Kidney (tissue), 14 donors: ENCODE measurements around the gene CD4. TPM values are rescaled to one million over a fixed set of nuclear protein-coding genes. Genes with fewer than 3 reads are reported as not detected.
A peak's percentile ranks its signal among the peaks of the same experiment; 100 is the strongest.
"Not testable (repeated sequence)": the region's sequence is repeated elsewhere in the genome, so short reads cannot be mapped to it uniquely, and the experiment has no call there.

ENCODE experiments used
- DNase-seq, 5 donors: peaks; one replicate each; pipeline ENCODE4 v3.0.0-alpha.2; 2013 to 2020
- FAIRE-seq: peaks from 2 replicates; lab custom pipeline; 2012; peaks lifted over from hg19 to GRCh38; lab: Jason Lieb, UNC
- H3K27ac ChIP-seq, 2 donors: one replicate each; pipeline ENCODE4 v1.7.0; 2013; ENCODE audit warnings: low read depth in 2 of 2, low read length in 2 of 2, inconsistent platforms in 1 of 2
- H3K27me3 ChIP-seq: one replicate; pipeline ENCODE4 v1.7.1; 2013; ENCODE audit warnings: low read length, inconsistent platforms; ENCODE audit not compliant: control insufficient read depth, insufficient read depth
- H3K36me3 ChIP-seq, 3 donors: one replicate each; pipeline versions ENCODE4 v1.7.0 to v1.7.1; 2013; ENCODE audit warnings: low read length in 3 of 3, control low read depth in 1 of 3, inconsistent platforms in 1 of 3; ENCODE audit not compliant: insufficient read depth in 3 of 3, control insufficient read depth in 2 of 3
- H3K4me1 ChIP-seq, 3 donors: one replicate each; pipeline versions ENCODE4 v1.7.0 to v1.7.1; 2013; ENCODE audit warnings: low read length in 3 of 3, inconsistent platforms in 1 of 3, low read depth in 1 of 3; ENCODE audit not compliant: control insufficient read depth in 2 of 3, insufficient read depth in 2 of 3
- H3K4me3 ChIP-seq, 3 donors: one replicate each; pipeline versions ENCODE4 v1.7.0 to v1.8.1; 2013; ENCODE audit warnings: low read length in 3 of 3, control low read depth in 1 of 3, inconsistent platforms in 1 of 3
- H3K9ac ChIP-seq, 3 donors: one replicate each; pipeline versions ENCODE4 v1.7.0 to v1.7.1; 2013; ENCODE audit warnings: low read length in 3 of 3, control low read depth in 1 of 3, inconsistent platforms in 1 of 3
- H3K9me3 ChIP-seq, 3 donors: one replicate each; pipeline versions ENCODE4 v1.7.0 to v1.7.1; 2013; ENCODE audit warnings: low read length in 3 of 3, control low read depth in 1 of 3, inconsistent platforms in 1 of 3; ENCODE audit not compliant: control insufficient read depth in 2 of 3, insufficient read depth in 1 of 3
- intact Hi-C: fragments of 100-400 bp; cut with DNase I; formaldehyde crosslinking; loops from one replicate; pipeline ENCODE4 v1.11.1; 2022
- polyA plus RNA-seq: library from polyadenylated mRNA; stranded (reverse); fragments of 350-450 nt; fragmentation: Illumina TruSeq; extraction: RNeasy Lipid Tissue Mini Kit (QIAGEN cat#74804); gene quantifications from one replicate; pipeline ENCODE4 v1.2.3, GENCODE V29; 2014; ENCODE audit warnings: low read depth, low replicate concordance; ENCODE audit not compliant: insufficient read depth
- total RNA-seq: library from RNA; stranded (reverse); fragmentation: NEBNext Ultra II Directional; extraction: Animal tissue kit (Norgen Biotek cat#: 25700); gene quantifications from one replicate; pipeline ENCODE4 v1.2.1, GENCODE V29; 2021
- TF ChIP-seq, protein P1 (sequence below): IDR thresholded peaks from 3 replicates; pipeline ENCODE4 v1.5.1; 2012; ENCODE audit warnings: mild to moderate bottlenecking, moderate library complexity, borderline replicate concordance; ENCODE audit not compliant: insufficient read depth; ENCODE audit errors: extremely low read depth
- donor health status: control.
- donor health status: control.
- donor health status: control.
- donor health status: control.
- donor health status: control.
- donor health status: DM: yes; HTN: yes; CAD: no.
- donor health status: Normal renal cell carcinoma (clear cell type).

Gene CD4
- total and polyA plus RNA-seq, 2 donors from 2014 or later = 12.2 to 38.1 TPM

DNA sequence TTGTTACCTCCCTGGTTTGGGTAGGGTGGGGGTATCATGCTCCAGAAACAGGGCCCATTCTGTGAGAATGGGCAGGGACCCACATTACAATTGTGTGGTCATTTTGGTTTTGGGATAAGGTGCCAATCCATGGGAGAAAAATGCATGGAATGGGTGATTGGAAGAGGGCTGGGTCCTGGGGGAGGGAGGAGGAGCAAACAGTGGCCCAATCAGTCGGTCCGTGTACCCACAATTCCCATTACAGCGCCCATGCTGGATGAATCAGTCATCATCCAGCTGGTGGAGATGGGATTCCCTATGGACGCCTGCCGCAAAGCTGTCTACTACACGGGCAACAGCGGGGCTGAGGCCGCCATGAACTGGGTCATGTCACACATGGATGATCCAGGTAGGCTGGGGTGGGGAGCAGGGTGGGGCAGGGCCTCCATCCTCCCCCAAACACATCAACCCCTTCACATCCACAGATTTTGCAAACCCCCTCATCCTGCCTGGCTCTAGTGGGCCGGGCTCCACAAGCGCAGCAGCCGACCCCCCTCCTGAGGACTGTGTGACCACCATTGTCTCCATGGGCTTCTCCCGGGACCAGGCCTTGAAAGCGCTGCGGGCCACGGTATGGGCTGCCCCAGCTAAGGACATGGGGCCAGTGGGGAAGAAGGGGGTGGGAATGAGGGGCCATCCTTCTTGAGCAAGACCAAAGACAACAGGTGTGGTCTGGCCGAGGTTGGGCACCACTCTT, 74.4 kb downstream of the CD4 start:
- DNase-seq (peak in 1 of 5 donors; percentile 74), FAIRE-seq (no peak)
- no peaks in the 10 kb centered on the region for H3K27me3 ChIP-seq
- no peak overlapping the region for H3K9ac ChIP-seq
- intact Hi-C loops = no loop called here
- H3K9me3 ChIP-seq = no peaks in the 10 kb centered on the region
- H3K36me3 ChIP-seq = peaks cover 4 to 49% (median 30%) of the 10 kb centered on the region in 3 donors
- no peak overlapping the region for H3K27ac ChIP-seq
- no peak overlapping the region for H3K4me3 ChIP-seq
- TF ChIP-seq, protein P1, sequence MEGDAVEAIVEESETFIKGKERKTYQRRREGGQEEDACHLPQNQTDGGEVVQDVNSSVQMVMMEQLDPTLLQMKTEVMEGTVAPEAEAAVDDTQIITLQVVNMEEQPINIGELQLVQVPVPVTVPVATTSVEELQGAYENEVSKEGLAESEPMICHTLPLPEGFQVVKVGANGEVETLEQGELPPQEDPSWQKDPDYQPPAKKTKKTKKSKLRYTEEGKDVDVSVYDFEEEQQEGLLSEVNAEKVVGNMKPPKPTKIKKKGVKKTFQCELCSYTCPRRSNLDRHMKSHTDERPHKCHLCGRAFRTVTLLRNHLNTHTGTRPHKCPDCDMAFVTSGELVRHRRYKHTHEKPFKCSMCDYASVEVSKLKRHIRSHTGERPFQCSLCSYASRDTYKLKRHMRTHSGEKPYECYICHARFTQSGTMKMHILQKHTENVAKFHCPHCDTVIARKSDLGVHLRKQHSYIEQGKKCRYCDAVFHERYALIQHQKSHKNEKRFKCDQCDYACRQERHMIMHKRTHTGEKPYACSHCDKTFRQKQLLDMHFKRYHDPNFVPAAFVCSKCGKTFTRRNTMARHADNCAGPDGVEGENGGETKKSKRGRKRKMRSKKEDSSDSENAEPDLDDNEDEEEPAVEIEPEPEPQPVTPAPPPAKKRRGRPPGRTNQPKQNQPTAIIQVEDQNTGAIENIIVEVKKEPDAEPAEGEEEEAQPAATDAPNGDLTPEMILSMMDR = no peak
- H3K4me1 ChIP-seq = peaks cover 0 to 10% (median 1%) of the 10 kb centered on the region in 3 donors

DNA sequence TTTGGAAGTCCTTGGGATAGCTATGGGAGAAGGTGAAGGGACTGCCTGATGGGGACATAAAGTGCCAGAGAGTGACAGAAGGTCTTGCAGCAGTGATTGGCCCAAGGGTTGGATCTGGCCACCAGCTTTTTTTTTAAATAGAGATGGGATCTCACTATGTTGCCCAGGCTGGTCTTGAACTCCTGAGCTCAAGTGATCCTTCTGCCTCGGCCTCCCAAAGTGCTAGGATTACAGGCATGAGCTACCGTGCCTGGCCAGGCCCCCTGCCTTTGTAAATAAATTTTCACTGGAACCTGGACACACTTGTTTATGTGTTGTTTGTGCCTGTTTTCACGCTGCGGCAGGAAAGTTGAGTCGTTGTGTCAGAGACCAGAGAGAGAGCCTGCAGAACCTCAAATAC, 76.0 kb downstream of the CD4 start:
- intact Hi-C loops, H3K27ac ChIP-seq, FAIRE-seq, H3K9me3 ChIP-seq, H3K27me3 ChIP-seq, H3K9ac ChIP-seq, H3K4me3 ChIP-seq: not testable (repeated sequence)
- peaks cover 0 to 23% (median 10%) of the 10 kb centered on the region in 3 donors for H3K4me1 ChIP-seq
- H3K36me3 ChIP-seq = peaks cover 9 to 46% (median 29%) of the 10 kb centered on the region in 3 donors
- peak in 1 of 5 donors; percentile 25 for DNase-seq

DNA sequence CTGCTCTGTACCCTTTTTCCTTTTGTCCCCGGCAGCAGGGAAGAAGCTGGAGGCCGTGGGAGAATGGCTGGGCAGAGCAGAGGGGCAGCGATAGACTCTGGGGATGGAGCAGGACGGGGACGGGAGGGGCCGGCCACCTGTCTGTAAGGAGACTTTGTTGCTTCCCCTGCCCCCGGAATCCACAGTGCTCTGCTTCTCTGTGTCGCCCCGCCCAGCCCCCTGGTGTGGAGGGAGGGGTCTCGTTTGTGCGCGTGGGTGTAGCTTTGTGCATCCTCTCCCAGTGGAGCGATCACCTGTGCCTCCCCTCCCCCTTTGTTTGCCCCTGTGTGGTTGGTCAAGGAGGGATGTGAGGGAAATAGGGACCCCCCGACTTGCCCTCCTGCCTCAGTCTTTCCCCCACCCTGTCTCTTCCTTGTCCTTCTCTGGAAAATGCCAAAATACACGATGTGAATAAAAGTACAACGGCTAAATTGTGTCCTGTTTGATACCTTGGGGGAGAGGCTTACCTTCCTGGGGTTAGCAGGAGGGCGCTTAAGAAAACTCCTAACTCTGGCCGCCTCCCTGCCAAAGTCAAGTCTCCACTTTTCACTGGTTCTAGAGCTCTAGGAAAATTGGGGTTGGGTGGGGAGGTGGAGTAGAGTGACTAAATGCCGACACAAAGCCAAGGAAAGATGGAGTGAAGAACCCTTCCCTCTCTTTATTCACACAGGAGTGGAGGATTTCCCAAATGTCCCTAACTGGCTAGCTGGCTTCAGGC, 77.0 kb downstream of the CD4 start:
- no peaks in the 10 kb centered on the region for H3K27me3 ChIP-seq
- no peaks in the 10 kb centered on the region for H3K9me3 ChIP-seq
- TF ChIP-seq, protein P1 = no peak
- H3K9ac ChIP-seq = peak overlapping the region in 2 of 3 donors; percentile 61 to 76
- H3K36me3 ChIP-seq = peaks cover 7 to 44% (median 20%) of the 10 kb centered on the region in 3 donors
- no peak for FAIRE-seq
- intact Hi-C loops = no loop called here
- peak overlapping the region in 2 of 3 donors; percentile 41 to 80 for H3K4me3 ChIP-seq
- peak overlapping the region in 1 of 2 donors; percentile 95 for H3K27ac ChIP-seq
- peaks cover 0 to 28% (median 16%) of the 10 kb centered on the region in 3 donors for H3K4me1 ChIP-seq
- peak in 3 of 5 donors; percentile 33 to 78 (median 75) for DNase-seq

DNA sequence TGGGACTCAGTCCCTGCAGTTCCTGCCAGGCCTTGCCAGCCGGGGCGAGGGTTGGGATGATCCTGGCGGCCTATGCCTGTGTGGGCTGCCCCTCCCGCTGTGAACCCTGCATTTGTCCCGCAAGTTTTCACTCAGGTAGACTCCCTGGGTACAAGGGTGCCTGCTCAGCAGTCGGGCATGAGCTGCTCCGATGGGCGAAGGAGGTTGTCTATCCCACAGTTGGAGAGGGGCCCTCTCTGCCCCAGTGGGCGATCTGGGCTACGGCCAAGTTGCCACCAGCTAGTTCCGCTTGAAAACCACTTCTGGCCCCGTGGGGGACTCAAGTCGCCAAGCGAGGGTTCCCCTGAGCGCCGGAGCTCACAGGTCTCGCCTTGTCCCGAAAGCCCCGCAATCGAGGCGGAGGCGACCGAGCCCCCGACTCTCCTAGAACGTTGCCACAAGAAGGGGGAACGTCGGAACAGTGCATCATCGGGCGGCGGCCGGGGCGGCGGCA, 77.6 kb downstream of the CD4 start:
- peaks cover 0 to 34% (median 22%) of the 10 kb centered on the region in 3 donors for H3K4me1 ChIP-seq
- DNase-seq (peak in 1 of 5 donors; percentile 29), FAIRE-seq (no peak)
- H3K36me3 ChIP-seq = peaks cover 7 to 41% (median 16%) of the 10 kb centered on the region in 3 donors
- peak overlapping the region; percentile 44 to 76 (median 61) for H3K9ac ChIP-seq
- TF ChIP-seq, protein P1 = no peak
- peak overlapping the region; percentile 92 to 95 for H3K27ac ChIP-seq
- H3K9me3 ChIP-seq = no peaks in the 10 kb centered on the region
- intact Hi-C loops = no loop called here
- no peaks in the 10 kb centered on the region for H3K27me3 ChIP-seq
- H3K4me3 ChIP-seq = peak overlapping the region; percentile 41 to 80 (median 56)
